PC-9 (cell line): ENCODE measurements around the gene CAPN10. TPM values are rescaled to one million over a fixed set of nuclear protein-coding genes. Genes with fewer than 3 reads are reported as not detected.

Source experiments
- BruUV-seq: library from RNA; stranded (reverse); fragments of 400-500 nt; replicated peaks from 2 replicates; lab custom pipeline; 2021; lab: Mats Ljungman, UMichigan
- CTCF ChIA-PET: fragments of 300-600 bp; sonication (Branson Sonifier 250); formaldehyde crosslinking; loops from one replicate; lab custom pipeline; 2022; ENCODE audit warnings: antibody characterized with exemption; lab: Charles Lee
- POLR2A ChIA-PET: fragments of 300-600 bp; sonication (Branson Sonifier 250); formaldehyde crosslinking; loops from one replicate; lab custom pipeline; 2022; ENCODE audit warnings: antibody characterized with exemption; ENCODE audit not compliant: unreplicated experiment; lab: Charles Lee
- DNase-seq, 2 experiments: peaks; one replicate each; pipeline versions ENCODE4 v3.0.0 to v3.0.0-alpha.2; 2015 to 2022; ENCODE audit warnings: mixed read lengths in 1 of 2
- H2AFZ ChIP-seq: fragments of 200-600 bp; sonication (generic); 2 replicates; pipeline ENCODE4 v1.8.1; 2017; ENCODE audit warnings: antibody characterized with exemption
- H3F3A ChIP-seq: fragments of 200-600 bp; sonication (generic); 2 replicates; pipeline ENCODE4 v1.8.1; 2017; ENCODE audit warnings: antibody characterized with exemption, mild to moderate bottlenecking, low read depth; ENCODE audit not compliant: insufficient read depth
- H3K27ac ChIP-seq: fragments of 200-600 bp; sonication (generic); 2 replicates; pipeline ENCODE4 v1.6.1; 2016; ENCODE audit warnings: mixed run types
- H3K27me3 ChIP-seq: fragments of 200-600 bp; sonication (generic); 2 replicates; pipeline ENCODE4 v1.6.1; 2016; ENCODE audit warnings: low read depth, mixed run types; ENCODE audit not compliant: insufficient read depth
- H3K36me3 ChIP-seq: fragments of 200-600 bp; sonication (generic); 2 replicates; pipeline ENCODE4 v1.6.1; 2016; ENCODE audit warnings: low read depth, mixed run types
- H3K4me1 ChIP-seq: fragments of 200-600 bp; sonication (generic); replicated peaks from 2 replicates; pipeline ENCODE4 v1.6.1; 2016; ENCODE audit warnings: mixed run types; ENCODE audit not compliant: insufficient read depth
- H3K4me2 ChIP-seq: fragments of 200-600 bp; sonication (generic); 2 replicates; pipeline ENCODE4 v1.6.1; 2017; ENCODE audit warnings: mixed run types
- H3K4me3 ChIP-seq: fragments of 200-600 bp; sonication (generic); 2 replicates; pipeline ENCODE4 v1.6.1; 2016; ENCODE audit warnings: mixed run types
- H3K79me2 ChIP-seq: fragments of 200-600 bp; sonication (generic); 2 replicates; pipeline ENCODE4 v1.6.1; 2017; ENCODE audit warnings: low read depth, mixed run types
- H3K9me2 ChIP-seq: fragments of 200-600 bp; sonication (generic); 2 replicates; pipeline ENCODE4 v1.8.1; 2017; ENCODE audit warnings: mild to moderate bottlenecking; ENCODE audit not compliant: insufficient read depth
- H3K9me3 ChIP-seq: fragments of 200-600 bp; sonication (generic); 2 replicates; pipeline ENCODE4 v1.8.1; 2016; ENCODE audit warnings: low read depth; ENCODE audit not compliant: insufficient read depth
- H4K20me1 ChIP-seq: fragments of 200-600 bp; sonication (generic); 2 replicates; pipeline ENCODE4 v1.8.1; 2017; ENCODE audit not compliant: insufficient read depth
- EZH2 ChIP-seq: fragments of 200-600 bp; sonication (generic); IDR thresholded peaks from 2 replicates; pipeline ENCODE4 v1.8.0; 2017; ENCODE audit warnings: antibody characterized with exemption, low read depth
- intact Hi-C: fragments of 100-400 bp; cut with micrococcal nuclease; formaldehyde crosslinking; loops from one replicate; pipeline ENCODE4 v1.10.0; 2022; ENCODE audit not compliant: unreplicated experiment
- total RNA-seq: library from RNA; stranded (reverse); gene quantifications from 2 replicates; pipeline ENCODE4 v1.2.3, GENCODE V29; 2021
- TF ChIP-seq, protein P1 (sequence below): fragments of 200-600 bp; sonication (generic); conservative IDR thresholded peaks from 2 replicates; pipeline ENCODE4 v1.6.1; 2017; ENCODE audit warnings: mixed run types, antibody characterized with exemption, mild to moderate bottlenecking, moderate library complexity

The CAPN10 gene
- total RNA-seq, 1 experiment from 2014 or later: 49.8 TPM

GRCh38 chr2:240581811-240582210 is 4.7 kb upstream of the CAPN10 start:
- H3K79me2 ChIP-seq: peaks cover 82% of the 10 kb centered on the region
- H4K20me1 ChIP-seq: peaks cover 43% of the 10 kb centered on the region
- peaks cover 54% of the 10 kb centered on the region for H3F3A ChIP-seq
- intact Hi-C loops: no loop called here
- no peak overlapping the region for H3K4me3 ChIP-seq
- peaks cover 65% of the 10 kb centered on the region for H3K4me1 ChIP-seq
- ChIA-PET POLR2A (interaction anchor here (0.5 kb wide), 1 partner anchor 127 kb away, joined by 4 read pairs; no protein-coding TSS in a partner anchor), CTCF (no interaction called here)
- no peaks in the 10 kb centered on the region for H3K9me2 ChIP-seq
- H3K27ac ChIP-seq: no peak overlapping the region
- peaks cover under 1% of the 10 kb centered on the region; the same call in 1 of the 2 replicates for H3K36me3 ChIP-seq
- TF ChIP-seq, protein P1, sequence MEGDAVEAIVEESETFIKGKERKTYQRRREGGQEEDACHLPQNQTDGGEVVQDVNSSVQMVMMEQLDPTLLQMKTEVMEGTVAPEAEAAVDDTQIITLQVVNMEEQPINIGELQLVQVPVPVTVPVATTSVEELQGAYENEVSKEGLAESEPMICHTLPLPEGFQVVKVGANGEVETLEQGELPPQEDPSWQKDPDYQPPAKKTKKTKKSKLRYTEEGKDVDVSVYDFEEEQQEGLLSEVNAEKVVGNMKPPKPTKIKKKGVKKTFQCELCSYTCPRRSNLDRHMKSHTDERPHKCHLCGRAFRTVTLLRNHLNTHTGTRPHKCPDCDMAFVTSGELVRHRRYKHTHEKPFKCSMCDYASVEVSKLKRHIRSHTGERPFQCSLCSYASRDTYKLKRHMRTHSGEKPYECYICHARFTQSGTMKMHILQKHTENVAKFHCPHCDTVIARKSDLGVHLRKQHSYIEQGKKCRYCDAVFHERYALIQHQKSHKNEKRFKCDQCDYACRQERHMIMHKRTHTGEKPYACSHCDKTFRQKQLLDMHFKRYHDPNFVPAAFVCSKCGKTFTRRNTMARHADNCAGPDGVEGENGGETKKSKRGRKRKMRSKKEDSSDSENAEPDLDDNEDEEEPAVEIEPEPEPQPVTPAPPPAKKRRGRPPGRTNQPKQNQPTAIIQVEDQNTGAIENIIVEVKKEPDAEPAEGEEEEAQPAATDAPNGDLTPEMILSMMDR: no peak
- TF ChIP-seq EZH2: no peak
- H3K4me2 ChIP-seq: 0 out of 2 replicates have a peak overlapping the region, but pooled peaks have one; percentile 1
- DNase-seq: no peak
- H3K9me3 ChIP-seq: no peaks in the 10 kb centered on the region
- no TSS peak for BruUV-seq
- H3K27me3 ChIP-seq: no peaks in the 10 kb centered on the region
- no peak overlapping the region for H2AFZ ChIP-seq

DNA sequence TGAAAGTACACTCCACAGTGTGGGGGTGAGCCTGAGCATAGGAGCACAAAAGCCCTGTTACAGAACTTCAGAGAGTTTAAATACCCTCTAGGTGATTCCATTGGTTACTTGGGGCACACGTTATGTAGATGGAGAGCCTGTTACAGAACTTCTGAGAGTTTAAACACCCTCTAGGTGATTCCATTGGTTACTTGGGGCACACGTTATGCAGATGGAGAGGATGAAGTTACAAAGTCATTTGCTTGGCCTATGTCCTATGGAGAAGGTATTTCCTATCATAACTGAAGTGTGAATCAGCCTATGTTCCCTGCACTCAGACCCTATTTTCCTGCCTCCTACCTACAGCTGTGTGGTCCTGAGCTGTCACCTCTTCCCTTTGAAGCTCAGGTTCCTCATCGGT is 3.8 kb upstream of the CAPN10 start:
- no peak for DNase-seq
- H3K9me2 ChIP-seq: no peaks in the 10 kb centered on the region
- H3K4me3 ChIP-seq: no peak overlapping the region
- H3K4me2 ChIP-seq: no peak overlapping the region
- CTCF ChIA-PET: no interaction called here
- TF ChIP-seq, protein P1: no peak
- no peak for TF ChIP-seq EZH2
- POLR2A ChIA-PET: no interaction called here
- no peak overlapping the region for H3K27ac ChIP-seq
- H3K9me3 ChIP-seq: no peaks in the 10 kb centered on the region
- no TSS peak for BruUV-seq
- H4K20me1 ChIP-seq: peaks cover 38% of the 10 kb centered on the region
- no peaks in the 10 kb centered on the region; the same call in 1 of the 2 replicates for H3K36me3 ChIP-seq
- H2AFZ ChIP-seq: no peak overlapping the region
- intact Hi-C loops: no loop called here
- peaks cover 84% of the 10 kb centered on the region for H3K79me2 ChIP-seq
- peaks cover 66% of the 10 kb centered on the region for H3K4me1 ChIP-seq
- H3K27me3 ChIP-seq: no peaks in the 10 kb centered on the region
- peaks cover 61% of the 10 kb centered on the region for H3F3A ChIP-seq

DNA sequence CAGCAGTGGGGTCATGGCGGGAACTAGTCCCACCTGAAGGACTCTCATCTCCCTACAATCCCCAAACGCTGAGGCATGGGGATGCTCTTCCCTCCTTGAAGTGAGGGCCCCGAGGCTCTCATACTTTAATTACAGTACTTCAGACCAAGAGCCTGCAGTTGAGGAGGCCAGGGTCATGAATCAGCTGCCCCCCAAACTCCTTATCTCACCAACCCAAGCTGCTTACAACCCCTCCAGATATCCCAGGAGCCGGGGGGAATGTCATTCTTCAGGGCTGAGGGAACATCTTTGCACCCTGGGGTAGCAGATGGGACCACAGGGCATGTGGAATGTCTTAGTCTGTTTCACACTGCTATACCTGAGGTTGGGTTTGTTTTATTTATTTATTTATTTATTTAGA is 2.8 kb upstream of the CAPN10 start:
- H3F3A ChIP-seq: peaks cover 52% of the 10 kb centered on the region
- H3K4me3 ChIP-seq: no peak overlapping the region
- H3K27me3 ChIP-seq: no peaks in the 10 kb centered on the region
- intact Hi-C loops: no loop called here
- H3K27ac ChIP-seq: no peak overlapping the region
- no peaks in the 10 kb centered on the region for H3K9me2 ChIP-seq
- no peak overlapping the region; the same call in 1 of the 2 replicates for H3K4me2 ChIP-seq
- no peaks in the 10 kb centered on the region for H3K9me3 ChIP-seq
- DNase-seq: no peak
- ChIA-PET POLR2A (no interaction called here), CTCF (no interaction called here)
- peaks cover 65% of the 10 kb centered on the region for H3K4me1 ChIP-seq
- no peak overlapping the region for H2AFZ ChIP-seq
- TF ChIP-seq EZH2: no peak
- TF ChIP-seq, protein P1: no peak
- no peaks in the 10 kb centered on the region; the same call in 1 of the 2 replicates for H3K36me3 ChIP-seq
- no TSS peak for BruUV-seq
- H4K20me1 ChIP-seq: peaks cover 37% of the 10 kb centered on the region
- H3K79me2 ChIP-seq: peaks cover 84% of the 10 kb centered on the region
